GM21447 (cell line): ENCODE data around the gene HMGCS2.

ENCODE experiments used
- ATAC-seq: cut with Tn5 transposase; IDR thresholded peaks from one replicate; pipeline ENCODE4 v1.9.1; 2021; ENCODE audit not compliant: unreplicated experiment

The HMGCS2 gene

DNA sequence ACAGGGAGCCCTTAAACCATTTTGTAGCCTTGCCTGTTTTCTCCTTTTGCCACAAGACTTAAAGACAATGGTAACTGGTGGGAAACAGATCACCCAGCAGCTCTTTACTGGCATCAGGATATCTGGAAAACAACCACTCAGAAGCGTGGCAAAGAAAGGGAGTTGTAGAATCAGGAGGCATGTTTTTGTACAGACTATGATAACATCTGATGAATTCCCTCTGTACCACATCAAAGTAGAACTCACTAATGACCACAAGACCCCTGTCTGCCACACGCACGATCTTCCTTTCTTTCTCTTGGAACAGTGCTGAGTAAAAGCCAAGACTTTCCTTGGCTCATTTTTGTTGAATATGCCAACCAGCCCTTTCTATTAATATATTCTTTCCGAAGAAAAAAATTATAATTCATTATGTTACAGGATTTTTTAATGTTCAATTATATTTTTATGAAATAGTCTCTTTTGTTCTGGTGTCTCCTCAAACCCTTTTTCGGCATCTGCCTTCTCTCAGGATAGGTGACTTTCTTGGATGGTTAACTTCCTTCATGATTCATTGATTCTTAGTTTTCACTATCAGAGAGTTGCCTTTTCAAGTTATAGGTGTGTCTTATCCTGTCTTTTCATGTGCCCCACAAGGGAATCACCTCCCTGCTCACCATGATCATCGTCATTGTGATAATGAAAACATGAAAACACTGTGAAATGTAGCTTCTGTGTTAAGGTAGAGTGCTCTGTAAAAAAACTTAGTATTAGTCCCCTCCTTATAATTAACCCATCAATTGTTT, 64.8 kb downstream of the HMGCS2 start:
- ATAC-seq, result no peak

DNA sequence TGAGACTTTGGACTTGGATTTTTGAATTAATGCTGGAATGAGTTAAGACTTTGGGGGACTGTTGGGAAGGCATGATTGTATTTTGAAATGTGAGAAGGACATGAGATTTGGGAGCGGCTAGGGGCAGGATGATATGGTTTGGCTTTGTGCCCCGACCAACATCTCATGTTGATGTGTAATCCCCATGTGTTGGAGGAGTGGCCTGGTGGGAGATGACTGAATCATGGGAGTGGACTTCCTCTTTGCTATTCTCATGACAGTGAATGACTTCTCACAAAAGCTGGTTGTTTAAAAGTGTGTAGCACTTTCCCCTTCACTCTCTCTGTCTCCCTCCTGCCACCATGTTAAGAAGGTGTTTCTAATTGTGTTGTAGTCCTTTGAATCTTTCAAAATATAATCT, 66.3 kb downstream of the HMGCS2 start:
- no peak for ATAC-seq

DNA sequence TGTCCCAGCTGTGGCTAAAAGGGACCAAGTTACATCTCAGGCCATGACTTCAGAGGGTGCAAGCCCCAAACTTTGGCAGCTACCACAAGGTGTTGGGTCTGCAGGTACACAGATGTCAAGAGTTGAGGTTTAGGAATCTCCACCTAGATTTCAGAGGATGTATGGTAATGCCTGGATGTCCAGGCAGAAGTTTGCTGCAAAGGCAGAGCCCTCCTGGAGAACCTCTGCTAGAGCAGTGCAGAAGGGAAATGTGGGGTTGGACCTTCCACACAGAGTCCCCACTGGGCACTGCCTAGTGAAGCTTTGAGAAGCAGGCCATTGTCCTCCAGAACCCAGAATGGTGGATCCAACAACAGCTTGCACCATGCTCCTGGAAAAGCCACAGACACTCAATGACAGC, 67.0 kb downstream of the HMGCS2 start:
- no peak for ATAC-seq

DNA sequence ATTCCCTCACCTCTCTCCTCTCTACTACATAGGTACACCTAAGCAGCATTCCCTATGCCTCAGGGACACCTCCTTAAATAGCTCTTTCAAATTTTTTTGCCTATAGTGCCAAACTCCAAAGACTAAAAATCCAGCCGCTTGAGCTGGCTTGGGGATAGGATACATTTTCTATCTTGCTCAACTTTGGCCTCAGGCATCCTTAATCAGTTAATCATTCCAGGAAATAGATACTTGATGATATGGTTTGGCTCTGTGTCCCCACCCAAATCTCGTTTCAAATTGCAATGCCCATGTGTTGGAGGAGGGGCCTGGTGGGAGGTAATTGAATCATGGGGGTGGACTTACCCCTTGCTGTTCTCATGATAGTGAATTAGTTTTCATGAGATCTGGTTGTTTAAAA, 68.4 kb downstream of the HMGCS2 start:
- ATAC-seq, result no peak
